Nephron (organoid): ENCODE data around the gene COG1.

Source experiments
- H3K27ac Mint-ChIP-seq, 3 experiments: 2 replicates each; pipeline ENCODE4 v1.8.0; 2020; ENCODE audit warnings: mixed read lengths in 3 of 3, mild to moderate bottlenecking in 2 of 3, moderate library complexity in 1 of 3
- H3K27me3 Mint-ChIP-seq: 2 replicates; pipeline ENCODE4 v1.8.0; 2021; ENCODE audit warnings: low read depth, mild to moderate bottlenecking, moderate library complexity, mixed read lengths
- H3K36me3 Mint-ChIP-seq: 2 replicates; pipeline ENCODE4 v1.8.0; 2020; ENCODE audit warnings: low read depth, mixed read lengths
- H3K4me1 Mint-ChIP-seq: 2 replicates; pipeline ENCODE4 v1.8.0; 2020; ENCODE audit warnings: mixed read lengths
- H3K4me3 Mint-ChIP-seq, 3 experiments: 2 replicates each; pipeline ENCODE4 v1.8.0; 2020; ENCODE audit warnings: mild to moderate bottlenecking in 3 of 3, mixed read lengths in 3 of 3, moderate library complexity in 2 of 3
- H3K9me3 Mint-ChIP-seq: 2 replicates; pipeline ENCODE4 v1.8.0; 2020; ENCODE audit warnings: mixed read lengths
- CTCF ChIP-seq, 3 experiments: fragments of 200-600 bp; sonication (generic); IDR thresholded peaks; one replicate each; pipeline ENCODE4 v1.5.0; 2021; ENCODE audit warnings: antibody characterized with exemption in 3 of 3; ENCODE audit not compliant: unreplicated experiment in 3 of 3

The COG1 gene

GRCh38 chr17:73189417-73190099 lies 3.3 kb upstream of the COG1 start:
- Mint-ChIP-seq H3K27ac (no peak overlapping the region), H3K4me3 (peak overlapping the region; percentile 59 to 68 (median 60)), H3K27me3 (no peaks in the 10 kb centered on the region), H3K36me3 (no peaks in the 10 kb centered on the region), H3K4me1 (peaks cover 11% of the 10 kb centered on the region), H3K9me3 (no peaks in the 10 kb centered on the region)
- peak; percentile 68 to 77 (median 69) for TF ChIP-seq CTCF (IDR thresholded peaks at IDR 0.05; ENCODE audit: unreplicated experiment in 3 of 3)

- Mint-ChIP-seq H3K27ac (peak overlapping the region; percentile 83 to 98 (median 92)), H3K4me3 (peak overlapping the region; percentile 86 to 97 (median 97)), H3K27me3 (no peaks in the 10 kb centered on the region), H3K36me3 (peaks cover 10% of the 10 kb centered on the region), H3K4me1 (peaks cover 17% of the 10 kb centered on the region), H3K9me3 (no peaks in the 10 kb centered on the region)
- peak; percentile 82 to 87 (median 87) for TF ChIP-seq CTCF (IDR thresholded peaks at IDR 0.05; ENCODE audit: unreplicated experiment in 3 of 3)
Observed at GRCh38 chr17:73191443-73192205, 1.2 kb upstream of the COG1 start.

GRCh38 chr17:73192206-73192893 lies 505 bp upstream of the COG1 start:
- Mint-ChIP-seq H3K4me3 (peak overlapping the region; percentile 86 to 97 (median 97)), H3K4me1 (peaks cover 18% of the 10 kb centered on the region), H3K9me3 (no peaks in the 10 kb centered on the region), H3K36me3 (peaks cover 17% of the 10 kb centered on the region), H3K27me3 (no peaks in the 10 kb centered on the region), H3K27ac (peak overlapping the region; percentile 83 to 98 (median 92))
- no peak for TF ChIP-seq CTCF (IDR thresholded peaks at IDR 0.05; ENCODE audit: unreplicated experiment in 3 of 3)

- peaks cover 18% of the 10 kb centered on the region for H3K4me1 Mint-ChIP-seq
- no peak for TF ChIP-seq CTCF (IDR thresholded peaks at IDR 0.05; ENCODE audit: unreplicated experiment in 3 of 3)
- H3K9me3 Mint-ChIP-seq = no peaks in the 10 kb centered on the region
- peak overlapping the region in 2 of 3 experiments; percentile 40 to 66 for H3K27ac Mint-ChIP-seq
- peaks cover 40% of the 10 kb centered on the region for H3K36me3 Mint-ChIP-seq
- peaks cover 3% of the 10 kb centered on the region for H3K27me3 Mint-ChIP-seq
- peak overlapping the region; percentile 71 to 84 (median 83) for H3K4me3 Mint-ChIP-seq
Observed at GRCh38 chr17:73194514-73195222, 1.8 kb downstream of the COG1 start.

GRCh38 chr17:73196500-73196899 lies 3.6 kb downstream of the COG1 start:
- Mint-ChIP-seq H3K9me3 (no peaks in the 10 kb centered on the region), H3K4me1 (peaks cover 15% of the 10 kb centered on the region), H3K4me3 (peak overlapping the region; percentile 48 to 71 (median 58)), H3K27me3 (peaks cover 3% of the 10 kb centered on the region), H3K27ac (peak overlapping the region; percentile 14 to 73 (median 53)), H3K36me3 (peaks cover 58% of the 10 kb centered on the region)
- peak; percentile 22 to 30 (median 30) for TF ChIP-seq CTCF (IDR thresholded peaks at IDR 0.05; ENCODE audit: unreplicated experiment in 3 of 3)
